Measurements from ENCODE around the gene ZGPAT.
"Not testable (repeated sequence)": the region's sequence is repeated elsewhere in the genome, so short reads cannot be mapped to it uniquely, and the experiment has no call there.

The ZGPAT gene

DNA sequence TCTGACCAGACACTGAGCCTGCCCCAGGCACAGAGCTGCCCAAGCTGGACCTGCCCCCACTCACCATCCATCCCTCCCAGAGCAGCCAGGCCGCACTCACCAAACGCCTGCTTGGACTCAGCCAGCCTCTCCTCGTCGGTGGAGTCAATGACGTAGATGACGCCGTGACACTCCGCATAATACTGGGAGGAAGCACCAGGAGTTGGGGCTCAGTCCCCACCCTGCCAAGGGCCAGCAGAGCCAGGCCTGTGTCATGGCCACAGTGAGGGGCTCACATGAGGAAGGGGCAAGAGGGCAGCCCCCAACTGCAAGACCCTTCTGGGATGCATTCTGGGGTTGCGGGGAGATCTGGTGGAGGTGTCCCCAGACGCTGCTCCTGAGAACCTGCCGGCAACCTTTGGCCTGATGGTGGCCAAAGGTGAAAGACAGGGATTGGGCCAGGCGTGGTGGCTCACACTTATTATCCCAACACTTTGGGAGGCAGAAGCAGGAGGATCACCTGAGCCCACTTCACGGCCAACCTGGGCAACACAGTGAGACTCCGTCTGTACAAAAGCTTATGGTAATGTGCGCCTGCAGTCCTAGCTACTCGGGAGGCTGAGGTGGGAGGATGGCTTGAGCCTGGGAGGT, 5.7 kb upstream of the ZGPAT start:
- DNase-seq (ENCODE audit: low read depth, low spot score), result no peak
- H3K27ac ChIP-seq, result no peak overlapping the region

GRCh38 chr20:63702751-63703470, 4.9 kb upstream of the ZGPAT start:
- DNase-seq (ENCODE audit: low read depth, low spot score), result no peak
- H3K27ac ChIP-seq, result no peak overlapping the region

DNA sequence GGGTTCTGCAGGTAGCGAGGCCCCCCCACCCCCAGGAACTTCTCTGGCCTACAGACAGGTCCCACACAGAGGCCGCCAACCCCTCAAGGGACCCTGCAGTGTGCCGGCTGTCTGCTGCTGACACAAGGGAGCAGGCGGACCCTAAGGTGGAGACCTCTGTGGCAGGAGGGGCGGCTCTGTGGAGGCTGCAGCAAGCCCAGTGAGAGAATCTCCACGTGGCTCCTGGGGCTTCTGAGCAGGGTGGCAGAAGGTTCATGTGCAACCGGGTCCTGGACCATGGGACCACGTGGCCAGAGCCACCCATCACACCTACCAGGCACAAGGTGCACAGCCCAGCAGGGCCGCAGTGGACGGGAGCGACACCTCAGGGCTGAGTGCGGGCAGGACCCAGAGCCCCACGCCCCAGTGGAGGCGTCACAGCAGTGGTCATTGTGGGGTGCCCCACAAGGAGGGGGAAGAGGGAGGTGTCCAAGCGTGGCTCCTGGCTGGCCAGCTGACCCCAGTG, 4.3 kb upstream of the ZGPAT start:
- DNase-seq (ENCODE audit: low read depth, low spot score), result no peak

DNA sequence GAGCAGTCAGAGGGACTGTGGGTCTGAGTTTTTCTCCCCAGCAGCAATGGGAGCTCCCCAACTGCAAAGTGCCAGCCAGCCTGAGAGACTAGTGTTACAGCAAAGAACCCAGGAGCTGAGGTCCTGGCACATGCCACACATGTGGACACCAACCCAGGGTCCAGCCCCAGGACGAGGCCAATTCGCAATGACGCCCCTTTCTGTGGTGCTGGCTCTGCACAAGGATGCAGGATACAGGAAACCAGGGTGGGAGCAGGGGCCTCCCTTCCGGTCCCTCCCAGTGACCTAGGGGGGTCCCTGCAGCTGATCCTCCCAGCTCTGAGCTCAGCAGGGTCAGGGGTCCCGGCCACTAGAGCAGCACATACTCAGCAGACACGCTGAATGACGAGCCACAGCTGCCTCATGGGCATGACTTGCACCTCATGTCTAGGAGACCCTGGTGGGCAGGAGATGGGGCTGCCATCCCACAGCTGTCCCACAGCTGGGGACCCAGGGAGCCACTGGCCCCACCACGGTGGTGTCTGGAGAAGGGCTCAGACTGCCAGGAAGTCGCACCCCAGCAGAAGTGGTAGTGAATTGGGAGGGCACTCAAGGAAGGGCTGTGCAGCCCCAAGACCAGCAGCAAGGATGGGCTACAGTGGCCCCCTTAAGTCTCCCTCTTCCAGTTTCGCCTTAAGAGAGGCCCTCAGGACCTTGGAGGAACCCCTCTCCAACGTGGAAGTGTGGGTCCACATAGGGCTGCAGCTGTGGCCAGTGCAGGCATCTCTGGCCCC, 3.7 kb upstream of the ZGPAT start:
- no peak overlapping the region for H3K27ac ChIP-seq
- DNase-seq (ENCODE audit: low read depth, low spot score), result no peak

More for the DNA sequence above, 4.3 kb upstream of the ZGPAT start:
- H3K27ac ChIP-seq, result no peak overlapping the region

- DNase-seq (ENCODE audit: low read depth, low spot score), result no peak
- no peak overlapping the region for H3K27ac ChIP-seq
Observed at GRCh38 chr20:63704749-63705117, 3.1 kb upstream of the ZGPAT start.

GRCh38 chr20:63705232-63706026, 2.4 kb upstream of the ZGPAT start:
- DNase-seq (ENCODE audit: low read depth, low spot score), result no peak
- peak overlapping the region; percentile 82 for H3K27ac ChIP-seq

GRCh38 chr20:63706027-63706695, 1.7 kb upstream of the ZGPAT start:
- H3K27ac ChIP-seq, result peak overlapping the region; percentile 82

GRCh38 chr20:63706852-63707557, 834 bp upstream of the ZGPAT start:
- H3K27ac ChIP-seq, result peak overlapping the region; percentile 82
- peak; percentile 33 for DNase-seq (ENCODE audit: low read depth, low spot score)

More at GRCh38 chr20:63706027-63706695, 1.7 kb upstream of the ZGPAT start:
- DNase-seq (ENCODE audit: low read depth, low spot score), result no peak

GRCh38 chr20:63708301-63709148, 686 bp downstream of the ZGPAT start:
- H3K27ac ChIP-seq, result peak overlapping the region; percentile 82
- DNase-seq (ENCODE audit: low read depth, low spot score), result no peak

DNA sequence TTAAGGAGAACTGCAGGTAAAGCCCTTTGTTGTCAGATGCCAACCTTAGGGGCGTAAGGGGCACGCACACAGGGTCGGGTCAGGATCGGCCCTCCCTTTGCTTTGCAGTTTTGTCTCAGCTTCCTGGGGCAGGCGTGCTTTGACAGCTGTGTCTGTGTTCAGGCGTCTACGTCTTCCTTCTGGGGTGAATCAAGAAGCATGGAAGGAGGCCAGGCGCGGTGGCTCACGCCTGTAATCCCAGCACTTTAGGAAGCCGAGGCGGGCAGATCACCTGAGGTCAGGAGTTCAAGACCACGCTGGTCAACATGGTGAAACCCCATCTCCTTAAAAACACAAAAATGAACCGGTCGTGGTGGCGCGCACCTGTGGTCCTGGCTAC, 1.3 kb downstream of the ZGPAT start:
- H3K27ac ChIP-seq, result no peak overlapping the region
- no peak for DNase-seq (ENCODE audit: low read depth, low spot score)

DNA sequence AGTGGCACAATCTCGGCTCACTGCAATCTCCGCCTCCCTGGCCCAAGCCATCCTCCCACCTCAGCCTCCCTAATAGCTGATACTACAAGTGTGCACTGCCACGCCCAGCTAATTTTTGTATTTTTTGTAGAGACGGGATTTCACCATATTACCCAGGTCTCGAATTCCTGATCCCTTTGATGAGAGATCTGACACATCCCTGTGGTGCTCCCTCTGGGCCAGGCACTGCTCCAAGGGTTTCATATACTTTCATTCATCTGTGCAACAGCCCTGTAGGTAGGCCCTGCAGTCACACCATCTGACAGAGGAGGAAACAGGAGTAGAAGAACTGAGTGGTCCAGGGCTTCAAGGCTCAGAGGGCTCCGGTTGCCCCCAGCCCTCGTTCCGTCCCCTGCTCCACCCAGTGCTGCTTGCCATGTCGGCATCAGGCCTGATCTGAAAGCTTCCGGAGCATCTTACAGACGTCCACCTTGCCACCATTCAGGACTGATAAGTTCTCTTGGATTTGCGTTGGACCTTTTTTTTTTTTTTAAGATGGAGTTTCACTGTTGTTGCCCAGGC, 3.3 kb downstream of the ZGPAT start:
- H3K27ac ChIP-seq, result no peak overlapping the region
- no peak for DNase-seq (ENCODE audit: low read depth, low spot score)

DNA sequence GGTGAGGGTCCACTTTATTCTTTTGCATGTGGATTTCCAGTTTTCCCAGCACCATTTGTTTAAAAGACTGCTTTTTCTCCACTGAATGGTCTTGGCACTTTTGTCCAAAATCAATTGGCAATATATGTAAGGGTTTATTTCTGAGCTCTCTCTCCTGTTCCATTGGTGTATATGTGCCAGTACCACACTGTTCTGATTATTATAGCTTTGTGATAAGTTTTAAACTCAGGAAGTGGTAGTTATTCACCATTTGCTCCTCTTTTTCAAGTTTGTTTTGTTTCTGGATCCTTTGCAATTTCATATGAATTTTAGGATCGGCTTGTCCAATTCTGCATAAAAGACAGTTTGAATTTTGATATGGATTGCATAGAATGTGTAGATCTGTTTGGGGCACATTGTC, 4.4 kb downstream of the ZGPAT start:
- H3K27ac ChIP-seq, result no peak overlapping the region
- DNase-seq (ENCODE audit: low read depth, low spot score), result no peak

DNA sequence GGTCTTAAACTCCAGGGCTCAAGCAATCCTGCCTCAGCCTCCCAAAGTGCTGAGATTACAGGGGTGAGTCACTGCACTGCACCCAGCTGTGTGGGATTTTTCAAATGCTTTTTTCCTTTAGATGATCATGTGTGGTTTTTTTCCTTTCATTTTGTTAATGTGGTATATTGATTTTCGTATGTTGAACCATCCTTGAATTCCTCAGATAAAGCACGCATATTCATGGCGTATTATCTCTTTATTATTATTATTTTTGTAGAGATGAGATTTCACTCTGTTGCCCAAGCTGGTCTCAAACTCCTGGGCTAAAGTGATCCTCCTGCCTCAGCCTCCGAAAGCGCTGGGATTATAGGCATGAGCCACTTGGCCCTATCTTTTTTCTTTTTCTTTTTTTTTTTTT, 7.0 kb downstream of the ZGPAT start:
- no peak overlapping the region for H3K27ac ChIP-seq
- DNase-seq (ENCODE audit: low read depth, low spot score), result no peak

DNA sequence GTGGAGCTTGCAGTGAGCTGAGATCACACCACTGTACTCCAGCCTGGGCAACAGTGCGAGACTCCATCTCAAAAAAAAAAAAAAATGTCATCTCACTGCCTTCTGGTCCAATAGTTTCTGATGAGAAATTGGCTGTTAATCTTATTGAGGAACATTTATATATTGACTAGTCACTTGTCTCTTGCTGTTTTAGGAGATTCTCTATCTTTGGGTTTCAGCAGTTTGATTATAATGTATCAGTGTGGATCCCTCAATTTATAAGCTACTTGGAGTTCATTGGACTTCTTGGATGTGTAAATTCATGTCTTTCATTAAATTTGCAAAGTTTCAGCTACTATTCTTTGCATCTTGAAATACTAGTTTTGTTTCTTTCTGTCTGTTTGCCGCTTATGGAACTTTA, 11.2 kb downstream of the ZGPAT start:
- DNase-seq (ENCODE audit: low read depth, low spot score), result no peak

GRCh38 chr20:63722967-63723622, 15.3 kb downstream of the ZGPAT start:
- H3K27ac ChIP-seq; DNase-seq (ENCODE audit: low read depth, low spot score): not testable (repeated sequence)

More for the DNA sequence above, 11.2 kb downstream of the ZGPAT start:
- no peak overlapping the region for H3K27ac ChIP-seq

- DNase-seq (ENCODE audit: low read depth, low spot score); H3K27ac ChIP-seq: not testable (repeated sequence)
Observed at GRCh38 chr20:63730189-63730733, 22.4 kb downstream of the ZGPAT start.

- no peak overlapping the region for H3K27ac ChIP-seq
- DNase-seq (ENCODE audit: low read depth, low spot score), result no peak
Observed at GRCh38 chr20:63731410-63731809, 23.6 kb downstream of the ZGPAT start.
